CD8-positive, alpha-beta memory T cell (primary cell): Measurements from ENCODE around the gene MRTFA. TPM values are rescaled to one million over a fixed set of nuclear protein-coding genes. Genes with fewer than 3 reads are reported as not detected.

Experiments
- CTCF ChIA-PET: fragments of 350-600 bp; sonication (Branson Sonifier 250); formaldehyde crosslinking; loops from one replicate; lab custom pipeline; 2021; ENCODE audit warnings: antibody characterized with exemption; lab: Charles Lee
- POLR2A ChIA-PET: fragments of 350-600 bp; sonication (Branson Sonifier 250); formaldehyde crosslinking; loops from one replicate; lab custom pipeline; 2021; ENCODE audit warnings: antibody characterized with exemption; lab: Charles Lee
- DNase-seq, 5 donors: peaks; one replicate each; pipeline versions ENCODE4 v3.0.0 to v3.0.0-alpha.2; 2020 to 2022; ENCODE audit warnings: mixed read lengths in 1 of 5
- H3K27ac ChIP-seq: one replicate; pipeline ENCODE4 v1.7.0; 2013; ENCODE audit warnings: low read depth, mild to moderate bottlenecking, low read length, moderate library complexity
- H3K27me3 ChIP-seq: 2 replicates; pipeline ENCODE4 v1.7.0; 2013; ENCODE audit warnings: low read length, mild to moderate bottlenecking; ENCODE audit not compliant: insufficient read depth, poor library complexity, severe bottlenecking
- H3K36me3 ChIP-seq: 2 replicates; pipeline ENCODE4 v1.7.0; 2013; ENCODE audit warnings: mild to moderate bottlenecking, low read length, moderate library complexity; ENCODE audit not compliant: insufficient read depth
- H3K4me1 ChIP-seq: 2 replicates; pipeline ENCODE4 v1.7.0; 2013; ENCODE audit warnings: mild to moderate bottlenecking, low read length, moderate library complexity; ENCODE audit not compliant: insufficient read depth
- H3K4me3 ChIP-seq: 2 replicates; pipeline ENCODE4 v1.7.0; 2013; ENCODE audit warnings: mild to moderate bottlenecking, low read length
- H3K9me3 ChIP-seq: 2 replicates; pipeline ENCODE4 v1.7.0; 2013; ENCODE audit warnings: mild to moderate bottlenecking, low read length
- H3K27ac Mint-ChIP-seq, 8 donors: one replicate each; pipeline ENCODE4 v1.8.0; 2020 to 2021; ENCODE audit warnings: mixed read lengths in 8 of 8, mild to moderate bottlenecking in 6 of 8, inconsistent platforms in 3 of 8, moderate library complexity in 3 of 8
- H3K27me3 Mint-ChIP-seq, 2 donors: one replicate each; pipeline ENCODE4 v1.8.0; 2020 to 2021; ENCODE audit warnings: mixed read lengths in 2 of 2, mild to moderate bottlenecking in 1 of 2, moderate library complexity in 1 of 2
- H3K36me3 Mint-ChIP-seq, 3 donors: one replicate each; pipeline ENCODE4 v1.8.0; 2020 to 2021; ENCODE audit warnings: mixed read lengths in 3 of 3, inconsistent platforms in 1 of 3, mild to moderate bottlenecking in 1 of 3
- H3K4me1 Mint-ChIP-seq, 3 donors: one replicate each; pipeline ENCODE4 v1.8.0; 2020 to 2021; ENCODE audit warnings: mixed read lengths in 3 of 3, inconsistent platforms in 1 of 3, mild to moderate bottlenecking in 1 of 3
- H3K4me3 Mint-ChIP-seq, 7 donors: one replicate each; pipeline ENCODE4 v1.8.0; 2020 to 2021; ENCODE audit warnings: mixed read lengths in 7 of 7, mild to moderate bottlenecking in 6 of 7, moderate library complexity in 4 of 7, inconsistent platforms in 2 of 7
- H3K9me3 Mint-ChIP-seq, 5 donors: one replicate each; pipeline ENCODE4 v1.8.0; 2020 to 2022; ENCODE audit warnings: mixed read lengths in 5 of 5, mild to moderate bottlenecking in 3 of 5, moderate library complexity in 2 of 5, inconsistent platforms in 1 of 5
- polyA plus RNA-seq: library from polyadenylated mRNA; unstranded; fragments of 300-500 nt; fragmentation: Illumina TruSeq; gene quantifications from one replicate; pipeline ENCODE4 v1.2.3, GENCODE V29; 2021
- total RNA-seq, 2 experiments: library from RNA; stranded (reverse); gene quantifications; one replicate each; pipeline ENCODE4 v1.2.3, GENCODE V29; 2021

The MRTFA gene
- total and polyA plus RNA-seq, 3 experiments from 2014 or later = 22.9 to 40.5 (median 38.6) TPM

DNA sequence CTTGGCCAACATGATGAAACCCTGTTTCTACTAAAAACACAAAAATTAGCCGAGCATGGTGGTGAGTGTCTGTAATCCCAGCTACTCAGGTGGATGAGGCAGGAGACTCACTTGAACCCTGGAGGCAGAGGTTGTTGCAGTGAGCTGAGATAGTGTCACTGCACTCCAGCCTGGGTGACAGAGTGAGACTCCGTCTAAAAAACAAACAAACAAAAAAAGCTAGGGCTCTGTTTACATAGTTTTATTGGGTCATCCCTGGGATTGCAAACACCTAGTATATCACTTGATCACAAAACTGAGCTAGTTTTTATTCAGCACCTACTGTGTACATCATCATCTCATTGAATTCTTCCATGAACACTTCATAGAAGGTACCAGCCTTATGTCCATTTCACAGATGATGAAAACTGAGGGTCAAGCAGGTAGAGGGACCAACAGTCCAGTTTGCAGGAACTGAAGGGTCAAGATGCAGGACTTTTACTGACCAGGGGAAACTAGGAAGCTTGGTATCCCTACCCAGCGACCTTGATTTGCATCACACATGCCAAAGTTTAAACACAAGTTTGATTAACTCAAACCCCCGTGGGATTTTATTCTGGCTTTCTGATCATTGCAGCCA, 9.2 kb upstream of the MRTFA start:
- H3K36me3 Mint-ChIP-seq = no peaks in the 10 kb centered on the region
- Histone ChIP-seq H3K4me1 (no peaks in the 10 kb centered on the region), H3K27ac (no peak overlapping the region), H3K9me3 (no peaks in the 10 kb centered on the region), H3K36me3 (no peaks in the 10 kb centered on the region), H3K27me3 (no peaks in the 10 kb centered on the region), H3K4me3 (no peak overlapping the region)
- POLR2A ChIA-PET = interaction anchor here (1.0 to 1.2 kb wide), 2 partner anchors 9 to 121 kb away, joined by 3 read pairs; partner anchors contain the start of gene MRTFA
- CTCF ChIA-PET = interaction anchor here (0.6 to 5.2 kb wide), 35 partner anchors 8 to 247 kb away, joined by 3 to 48 read pairs (median 4); partner anchors contain the start of gene MRTFA
- H3K9me3 Mint-ChIP-seq = no peaks in the 10 kb centered on the region
- H3K4me1 Mint-ChIP-seq = peaks cover 4 to 10% (median 9%) of the 10 kb centered on the region in 3 donors
- no peak for DNase-seq
- peaks cover 0 to 3% of the 10 kb centered on the region in 2 donors for H3K27me3 Mint-ChIP-seq
- peak overlapping the region in 2 of 7 donors; percentile 8 to 9 for H3K4me3 Mint-ChIP-seq
- no peak overlapping the region for H3K27ac Mint-ChIP-seq

DNA sequence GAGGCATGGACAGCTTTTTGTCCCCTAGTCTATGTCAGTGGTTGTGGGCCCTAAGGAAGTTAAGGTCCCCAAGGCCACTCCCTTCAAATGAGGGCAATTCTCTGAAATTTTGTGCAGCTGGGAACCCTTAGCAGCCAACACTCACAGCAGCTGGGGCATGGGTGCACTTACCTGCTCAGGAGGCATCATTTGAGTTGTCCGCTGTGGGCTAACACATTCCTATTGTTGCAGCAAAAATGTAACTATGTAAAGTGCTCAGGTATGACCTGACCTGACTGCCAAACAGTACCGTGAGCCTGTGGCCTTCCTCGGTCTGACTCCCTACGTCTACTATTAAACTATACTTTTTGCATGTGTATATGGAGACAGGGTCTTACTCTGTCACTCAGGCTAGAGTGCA, 5.8 kb upstream of the MRTFA start:
- POLR2A ChIA-PET = no interaction called here
- H3K4me3 Mint-ChIP-seq = no peak overlapping the region
- CTCF ChIA-PET = interaction anchor here (0.8 to 1.2 kb wide), 2 partner anchors 160 to 206 kb away, joined by 3 read pairs; no protein-coding TSS in a partner anchor
- Histone ChIP-seq H3K4me3 (no peak overlapping the region), H3K27ac (no peak overlapping the region), H3K9me3 (no peaks in the 10 kb centered on the region), H3K4me1 (peaks cover 6% of the 10 kb centered on the region), H3K27me3 (no peaks in the 10 kb centered on the region), H3K36me3 (no peaks in the 10 kb centered on the region)
- no peak for DNase-seq
- peaks cover 8 to 15% (median 13%) of the 10 kb centered on the region in 3 donors for H3K4me1 Mint-ChIP-seq
- peaks cover 0 to 2% of the 10 kb centered on the region in 2 donors for H3K27me3 Mint-ChIP-seq
- H3K36me3 Mint-ChIP-seq = peaks cover 0 to under 1% (median 0%) of the 10 kb centered on the region in 3 donors
- H3K9me3 Mint-ChIP-seq = no peaks in the 10 kb centered on the region
- peak overlapping the region in 1 of 8 donors; percentile 6 for H3K27ac Mint-ChIP-seq

DNA sequence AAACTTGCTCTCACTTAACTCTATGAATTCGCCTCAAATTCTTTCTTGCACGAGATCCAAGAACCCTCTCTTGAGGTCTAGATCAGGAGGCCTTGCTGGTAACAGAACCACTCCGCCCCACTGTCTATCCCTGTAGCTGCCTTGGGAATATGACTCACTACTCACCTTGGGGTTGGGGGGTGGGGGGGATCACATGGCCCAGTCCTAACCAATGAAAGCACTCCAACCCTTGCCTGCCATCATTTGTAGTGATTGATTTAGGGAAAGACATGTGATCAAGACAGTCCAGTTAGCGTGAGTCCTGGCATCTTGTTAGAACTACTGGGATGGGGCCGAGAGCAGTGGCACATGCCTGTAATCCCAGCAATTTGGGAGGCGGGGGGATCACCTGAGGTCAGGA, 4.8 kb upstream of the MRTFA start:
- ChIA-PET POLR2A (interaction anchor here (0.6 kb wide), 1 partner anchor 17 kb away, joined by 12 read pairs; no protein-coding TSS in a partner anchor), CTCF (no interaction called here)
- Histone ChIP-seq H3K27me3 (no peaks in the 10 kb centered on the region), H3K4me3 (no peak overlapping the region), H3K4me1 (peaks cover 6% of the 10 kb centered on the region), H3K27ac (no peak overlapping the region), H3K36me3 (no peaks in the 10 kb centered on the region), H3K9me3 (no peaks in the 10 kb centered on the region)
- peak overlapping the region in 1 of 7 donors; percentile 48 for H3K4me3 Mint-ChIP-seq
- DNase-seq = no peak
- H3K27me3 Mint-ChIP-seq = peaks cover 0 to 2% of the 10 kb centered on the region in 2 donors
- no peaks in the 10 kb centered on the region for H3K9me3 Mint-ChIP-seq
- H3K27ac Mint-ChIP-seq = no peak overlapping the region
- peaks cover 6 to 14% (median 11%) of the 10 kb centered on the region in 3 donors for H3K4me1 Mint-ChIP-seq
- peaks cover 0 to 9% (median 0%) of the 10 kb centered on the region in 3 donors for H3K36me3 Mint-ChIP-seq

DNA sequence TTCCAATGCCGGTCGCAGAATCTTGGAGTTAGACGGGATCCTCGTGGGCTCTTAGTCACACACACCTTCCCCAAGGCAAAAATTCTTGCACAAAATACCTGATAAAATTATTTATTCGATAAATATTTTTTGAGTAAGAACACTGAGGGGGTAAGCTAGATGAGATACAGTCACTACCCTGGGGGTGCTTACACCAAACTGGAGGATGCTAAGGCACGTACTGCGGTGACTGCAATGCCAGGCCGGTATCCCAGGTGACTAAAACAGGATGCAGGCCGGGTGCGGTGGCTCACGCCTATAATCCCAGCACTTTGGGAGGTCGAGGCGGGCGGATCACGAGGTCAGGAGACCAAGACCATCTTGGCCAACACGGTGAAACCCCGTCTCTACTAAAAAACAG, 1.7 kb upstream of the MRTFA start:
- Histone ChIP-seq H3K27ac (no peak overlapping the region), H3K27me3 (no peaks in the 10 kb centered on the region), H3K4me1 (peaks cover 18% of the 10 kb centered on the region), H3K36me3 (no peaks in the 10 kb centered on the region), H3K4me3 (no peak overlapping the region), H3K9me3 (no peaks in the 10 kb centered on the region)
- Mint-ChIP-seq H3K27ac (no peak overlapping the region), H3K4me3 (peak overlapping the region in 5 of 7 donors; percentile 91 to 99 (median 95)), H3K27me3 (no peaks in the 10 kb centered on the region), H3K36me3 (peaks cover 0 to 11% (median 0%) of the 10 kb centered on the region in 3 donors), H3K9me3 (no peaks in the 10 kb centered on the region), H3K4me1 (peaks cover 24 to 34% (median 33%) of the 10 kb centered on the region in 3 donors)
- DNase-seq = no peak
- CTCF ChIA-PET = interaction anchor here (0.6 to 2.4 kb wide), 3 partner anchors 8 to 202 kb away, joined by 3 to 19 read pairs (median 3); no protein-coding TSS in a partner anchor
- POLR2A ChIA-PET = no interaction called here

DNA sequence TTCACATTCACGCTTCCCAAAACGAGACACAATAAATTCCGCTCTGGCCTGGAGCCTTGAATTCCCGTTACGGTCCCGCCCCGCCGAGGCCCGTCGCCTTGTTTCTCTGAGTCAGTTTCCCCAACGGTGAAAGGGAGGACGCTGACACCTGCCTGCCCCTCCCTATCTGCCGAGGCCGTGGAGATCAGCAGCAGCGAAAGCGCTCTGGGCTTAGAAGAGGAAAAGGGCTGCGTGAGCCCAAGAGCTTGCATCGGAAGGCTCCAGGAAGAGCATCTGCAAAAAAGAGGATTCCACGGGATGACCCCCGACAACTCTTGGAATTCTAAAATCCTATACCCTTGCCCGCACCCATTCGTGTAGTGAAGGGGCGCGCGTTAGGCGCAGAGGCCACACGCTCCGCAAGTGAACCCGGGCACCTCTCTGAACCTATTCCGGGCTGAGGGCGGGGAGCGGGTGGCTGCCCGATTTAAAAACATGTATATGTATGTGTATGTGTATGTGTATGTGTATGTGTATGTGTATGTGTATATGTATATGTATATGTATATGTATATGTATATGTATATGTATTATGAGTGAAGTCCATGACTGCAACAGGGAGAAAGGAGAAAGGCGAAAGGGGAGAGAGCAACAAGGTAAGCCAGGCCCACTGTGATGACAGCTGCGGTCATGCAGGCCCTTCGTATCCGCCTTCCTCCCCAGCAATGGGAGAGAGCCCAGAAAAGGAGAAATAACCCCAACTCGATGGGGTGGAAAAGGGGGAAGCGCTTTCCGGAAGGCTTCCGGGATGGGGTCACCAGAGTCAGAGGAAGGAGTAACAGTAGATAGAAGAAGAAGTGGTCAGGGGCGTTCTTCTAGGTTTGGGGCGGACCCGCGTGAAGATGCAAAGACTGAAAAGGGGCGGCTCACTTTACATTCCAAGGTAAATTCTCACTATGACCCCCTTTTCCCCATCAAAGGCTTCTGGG, 948 bp upstream of the MRTFA start:
- peak overlapping the region; percentile 87 to 98 (median 98) for H3K27ac Mint-ChIP-seq
- Histone ChIP-seq H3K27me3 (no peaks in the 10 kb centered on the region), H3K9me3 (no peaks in the 10 kb centered on the region), H3K4me3 (peak overlapping the region; percentile 97), H3K27ac (peak overlapping the region; percentile 96), H3K4me1 (peaks cover 26% of the 10 kb centered on the region), H3K36me3 (no peaks in the 10 kb centered on the region)
- peak overlapping the region; percentile 91 to 99 (median 95) for H3K4me3 Mint-ChIP-seq
- ChIA-PET POLR2A (interaction anchor here (0.6 to 1.5 kb wide), 11 partner anchors 8 to 649 kb away, joined by 3 to 6 read pairs (median 4); partner anchors contain the start of gene RANGAP1), CTCF (interaction anchor here (0.6 to 2.4 kb wide), 9 partner anchors 9 to 1103 kb away, joined by 3 to 19 read pairs (median 5); no protein-coding TSS in a partner anchor)
- H3K36me3 Mint-ChIP-seq = peaks cover 0 to 11% (median 0%) of the 10 kb centered on the region in 3 donors
- peaks cover 30 to 42% (median 41%) of the 10 kb centered on the region in 3 donors for H3K4me1 Mint-ChIP-seq
- DNase-seq = peak in 2 of 5 donors; percentile 29 to 66
- no peaks in the 10 kb centered on the region for H3K27me3 Mint-ChIP-seq
- no peaks in the 10 kb centered on the region for H3K9me3 Mint-ChIP-seq

DNA sequence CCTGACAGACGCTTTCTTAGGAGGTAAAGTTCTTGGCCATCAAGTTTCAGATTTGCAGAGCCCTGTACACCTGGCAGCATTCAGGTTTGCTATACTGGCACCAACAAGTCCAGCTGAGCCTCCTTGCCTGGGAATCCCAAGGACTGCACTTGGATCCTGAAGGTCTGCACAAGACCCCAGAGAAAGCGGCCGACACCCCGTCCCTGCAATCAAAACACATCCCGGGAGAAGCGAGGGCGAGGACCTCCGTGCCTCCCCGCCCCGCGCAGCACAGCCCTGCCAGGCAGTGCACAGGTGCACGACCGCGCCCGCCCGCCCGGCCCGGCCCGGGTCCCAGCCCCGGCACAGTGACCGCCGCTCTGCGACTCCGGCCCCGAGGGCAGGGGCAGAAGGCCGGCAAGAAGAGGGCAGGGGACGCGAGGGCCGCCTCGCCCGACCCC, 559 bp downstream of the MRTFA start:
- H3K27me3 ChIP-seq = no peaks in the 10 kb centered on the region
- H3K27ac ChIP-seq = peak overlapping the region; percentile 75
- H3K36me3 ChIP-seq = no peaks in the 10 kb centered on the region
- peak overlapping the region; percentile 1 to 95 (median 91) for H3K27ac Mint-ChIP-seq
- H3K4me3 ChIP-seq = peak overlapping the region; percentile 81
- ChIA-PET CTCF (interaction anchor here (0.8 to 2.4 kb wide), 5 partner anchors 10 to 115 kb away, joined by 3 to 19 read pairs (median 5); no protein-coding TSS in a partner anchor), POLR2A (interaction anchor here (0.6 to 1.5 kb wide), 5 partner anchors 11 to 592 kb away, joined by 3 to 6 read pairs (median 3); no protein-coding TSS in a partner anchor)
- H3K9me3 Mint-ChIP-seq = no peaks in the 10 kb centered on the region
- H3K4me1 ChIP-seq = peaks cover 28% of the 10 kb centered on the region
- no peaks in the 10 kb centered on the region for H3K27me3 Mint-ChIP-seq
- peaks cover 0 to 11% (median 0%) of the 10 kb centered on the region in 3 donors for H3K36me3 Mint-ChIP-seq
- H3K9me3 ChIP-seq = no peaks in the 10 kb centered on the region
- peak in 1 of 5 donors; percentile 13 for DNase-seq
- H3K4me3 Mint-ChIP-seq = peak overlapping the region; percentile 85 to 96 (median 95)
- H3K4me1 Mint-ChIP-seq = peaks cover 43 to 54% (median 54%) of the 10 kb centered on the region in 3 donors
